RPMI8226 (cell line): Measurements from ENCODE around the gene ANGPTL2.

Experiments used
- DNase-seq: peaks from one replicate; pipeline ENCODE4 v3.0.0-alpha.2; 2015

The ANGPTL2 gene

GRCh38 chr9:127116088-127116726, 6.2 kb downstream of the ANGPTL2 start:
- no peak for DNase-seq

GRCh38 chr9:127114606-127115005, 7.8 kb downstream of the ANGPTL2 start:
- DNase-seq: no peak

- DNase-seq: no peak
Measured at GRCh38 chr9:127113191-127113972, 9.1 kb downstream of the ANGPTL2 start.

GRCh38 chr9:127112735-127113161, 9.7 kb downstream of the ANGPTL2 start:
- DNase-seq: no peak

- no peak for DNase-seq
Measured at GRCh38 chr9:127112056-127112455, 10.4 kb downstream of the ANGPTL2 start.

- no peak for DNase-seq
Measured at GRCh38 chr9:127109212-127109711, 13.2 kb downstream of the ANGPTL2 start.

- no peak for DNase-seq
Measured at GRCh38 chr9:127107929-127108876, 14.2 kb downstream of the ANGPTL2 start.

- no peak for DNase-seq
Measured at GRCh38 chr9:127107171-127107928, 15.1 kb downstream of the ANGPTL2 start.

- no peak for DNase-seq
Measured at GRCh38 chr9:127106466-127106855, 16.0 kb downstream of the ANGPTL2 start.

- DNase-seq: no peak
Measured at GRCh38 chr9:127105805-127106465, 16.5 kb downstream of the ANGPTL2 start.

GRCh38 chr9:127104581-127105311, 17.7 kb downstream of the ANGPTL2 start:
- DNase-seq: no peak

GRCh38 chr9:127102788-127103187, 19.6 kb downstream of the ANGPTL2 start:
- no peak for DNase-seq

GRCh38 chr9:127102176-127102575, 20.3 kb downstream of the ANGPTL2 start:
- DNase-seq: no peak

GRCh38 chr9:127099664-127100063, 22.8 kb downstream of the ANGPTL2 start:
- no peak for DNase-seq

- DNase-seq: no peak
Measured at GRCh38 chr9:127098916-127099553, 23.4 kb downstream of the ANGPTL2 start.

GRCh38 chr9:127097683-127098082, 24.8 kb downstream of the ANGPTL2 start:
- DNase-seq: no peak

GRCh38 chr9:127096208-127096607, 26.2 kb downstream of the ANGPTL2 start:
- no peak for DNase-seq

GRCh38 chr9:127095411-127095810, 27.0 kb downstream of the ANGPTL2 start:
- peak; percentile 12 for DNase-seq

GRCh38 chr9:127093319-127094020, 29.0 kb downstream of the ANGPTL2 start:
- DNase-seq: no peak
